SU-DHL-6 (cell line): ENCODE results near the gene CXCL14.

Experiments
- H2AFZ ChIP-seq: fragments of 200-600 bp; sonication (generic); 2 replicates; pipeline ENCODE4 v1.6.1; 2014; ENCODE audit warnings: low read depth, mild to moderate bottlenecking, moderate library complexity, mixed read lengths, antibody characterized with exemption, low read length; ENCODE audit not compliant: severe bottlenecking
- H3F3A ChIP-seq: fragments of 200-600 bp; shearing (Covaris generic); 2 replicates; pipeline ENCODE4 v1.6.0; 2016; ENCODE audit warnings: antibody characterized with exemption, mild to moderate bottlenecking; ENCODE audit not compliant: insufficient read depth
- H3K27ac ChIP-seq: fragments of 200-600 bp; sonication (generic); 2 replicates; pipeline ENCODE4 v1.5.1; 2016; ENCODE audit warnings: low read depth, mild to moderate bottlenecking, low read length, moderate library complexity, mixed read lengths
- H3K27me3 ChIP-seq: fragments of 200-600 bp; sonication (generic), shearing (Covaris generic); 2 replicates; pipeline ENCODE4 v1.6.0; 2014; ENCODE audit warnings: mild to moderate bottlenecking, low read length
- H3K36me3 ChIP-seq: fragments of 200-600 bp; sonication (generic); 2 replicates; pipeline ENCODE4 v1.6.1; 2014; ENCODE audit warnings: mild to moderate bottlenecking, low read length, mixed read lengths
- H3K4me2 ChIP-seq: fragments of 300-600, 200-600 bp; shearing (Covaris generic), sonication (generic); 2 replicates; pipeline ENCODE4 v1.6.0; 2014; ENCODE audit warnings: low read length, low read depth, mild to moderate bottlenecking; ENCODE audit not compliant: poor library complexity, severe bottlenecking
- H3K4me3 ChIP-seq: fragments of 200-600 bp; sonication (generic); 2 replicates; pipeline ENCODE4 v1.5.1; 2014; ENCODE audit warnings: antibody characterized with exemption, low read length, mild to moderate bottlenecking, mixed read lengths; ENCODE audit not compliant: insufficient read depth, poor library complexity, severe bottlenecking
- H3K79me2 ChIP-seq: fragments of 200-600 bp; sonication (generic); 2 replicates; pipeline ENCODE4 v1.6.1; 2014; ENCODE audit warnings: mild to moderate bottlenecking, low read length, moderate library complexity; ENCODE audit not compliant: insufficient read depth
- H3K9ac ChIP-seq: fragments of 200-600 bp; sonication (generic); 2 replicates; pipeline ENCODE4 v1.7.0; 2014; ENCODE audit warnings: mild to moderate bottlenecking, low read length
- H3K9me2 ChIP-seq: fragments of 200-600 bp; sonication (generic); replicated peaks from 2 replicates; pipeline ENCODE4 v1.6.1; 2014; ENCODE audit warnings: low read length; ENCODE audit not compliant: insufficient read depth
- H3K9me3 ChIP-seq: fragments of 200-600 bp; sonication (generic); 2 replicates; pipeline ENCODE4 v1.6.1; 2014; ENCODE audit warnings: low read length, mixed read lengths; ENCODE audit not compliant: insufficient read depth
- H4K20me1 ChIP-seq: fragments of 200-600 bp; sonication (generic); 2 replicates; pipeline ENCODE4 v1.6.1; 2014; ENCODE audit warnings: low read depth, mild to moderate bottlenecking, antibody characterized with exemption, low read length, moderate library complexity, mixed read lengths
- CTCF ChIP-seq: fragments of 200-600 bp; sonication (generic); IDR thresholded peaks from one replicate; pipeline ENCODE4 v1.5.1; 2017; ENCODE audit warnings: antibody characterized with exemption, mild to moderate bottlenecking, low read length, moderate library complexity; ENCODE audit not compliant: insufficient read depth, poor library complexity, severe bottlenecking
- EZH2phosphoT487 ChIP-seq: fragments of 200-600 bp; sonication (generic), shearing (Covaris generic); conservative IDR thresholded peaks from 2 replicates; pipeline ENCODE4 v1.6.1; 2018; ENCODE audit warnings: mild to moderate bottlenecking, antibody characterized with exemption, low read length, moderate library complexity, mixed read lengths

CXCL14 gene

GRCh38 chr5:135592312-135593045 is 13.7 kb upstream of the CXCL14 start:
- H3K9me3 ChIP-seq = no peaks in the 10 kb centered on the region
- no peaks in the 10 kb centered on the region for H3F3A ChIP-seq
- no peak overlapping the region for H3K4me3 ChIP-seq
- no peak overlapping the region for H2AFZ ChIP-seq
- no peaks in the 10 kb centered on the region for H3K79me2 ChIP-seq
- no peaks in the 10 kb centered on the region for H4K20me1 ChIP-seq
- no peak overlapping the region for H3K27ac ChIP-seq
- no peaks in the 10 kb centered on the region for H3K9me2 ChIP-seq
- no peak overlapping the region for H3K4me2 ChIP-seq
- H3K27me3 ChIP-seq = no peaks in the 10 kb centered on the region
- H3K9ac ChIP-seq = no peak overlapping the region
- no peaks in the 10 kb centered on the region for H3K36me3 ChIP-seq
- no peak for TF ChIP-seq CTCF
- TF ChIP-seq EZH2phosphoT487 = no peak

- Histone ChIP-seq H2AFZ (no peak overlapping the region), H3K9me3 (no peaks in the 10 kb centered on the region), H3K9me2 (no peaks in the 10 kb centered on the region), H3K4me2 (no peak overlapping the region), H4K20me1 (no peaks in the 10 kb centered on the region), H3K27me3 (no peaks in the 10 kb centered on the region), H3K79me2 (no peaks in the 10 kb centered on the region), H3F3A (no peaks in the 10 kb centered on the region), H3K9ac (no peak overlapping the region), H3K36me3 (no peaks in the 10 kb centered on the region), H3K27ac (no peak overlapping the region), H3K4me3 (no peak overlapping the region)
- TF ChIP-seq EZH2phosphoT487 (no peak), CTCF (no peak)
These were observed 12.5 kb upstream of the CXCL14 start for GRCh38 chr5:135591277-135591676.

- Histone ChIP-seq H3K4me3 (no peak overlapping the region), H3K9me2 (no peaks in the 10 kb centered on the region), H3K4me2 (no peak overlapping the region), H3K36me3 (no peaks in the 10 kb centered on the region), H2AFZ (no peak overlapping the region), H3K79me2 (no peaks in the 10 kb centered on the region), H3K9ac (no peak overlapping the region), H3K27ac (no peak overlapping the region), H3K9me3 (no peaks in the 10 kb centered on the region), H3F3A (no peaks in the 10 kb centered on the region), H4K20me1 (no peaks in the 10 kb centered on the region), H3K27me3 (no peaks in the 10 kb centered on the region)
- TF ChIP-seq EZH2phosphoT487 (no peak), CTCF (no peak)
These were observed 10.4 kb upstream of the CXCL14 start for GRCh38 chr5:135589152-135589551.
